ENCODE data around the gene FOCAD. TPM values are rescaled to one million over a fixed set of nuclear protein-coding genes. Genes with fewer than 3 reads are reported as not detected.

FOCAD gene
- total RNA-seq, 1 experiment from 2014 or later: 40.7 TPM

GRCh38 chr9:21043841-21044240, 359.8 kb downstream of the FOCAD start:
- intact Hi-C loops (cut with micrococcal nuclease): no loop called here
- no peak overlapping the region for H3K9ac ChIP-seq (ENCODE audit: low read length)
- H3K9me3 ChIP-seq (ENCODE audit: control insufficient read depth in 1 of 2, insufficient read depth in 1 of 2, low read depth in 1 of 2, low read length in 2 of 2): no peaks in the 10 kb centered on the region
- no peaks in the 10 kb centered on the region for H3K27me3 ChIP-seq (ENCODE audit: insufficient read depth, low read length)
- TF ChIP-seq CBX3 (IDR thresholded peaks at IDR 0.05; ENCODE audit: low read depth) (no peak), REST (IDR thresholded peaks at IDR 0.05; ENCODE audit: low read depth) (no peak), SIN3A (IDR thresholded peaks at IDR 0.05; ENCODE audit: low read depth) (no peak), JUND (IDR thresholded peaks at IDR 0.05) (no peak), TCF7L2 (IDR thresholded peaks at IDR 0.05; ENCODE audit: borderline replicate concordance, extremely low read depth, insufficient read depth, insufficient read length) (no peak), POLR2AphosphoS5 (IDR thresholded peaks at IDR 0.05; ENCODE audit: low read depth, low read length) (no peak)
- no peaks in the 10 kb centered on the region for H4K20me1 ChIP-seq (ENCODE audit: insufficient read depth)
- H3K4me3 ChIP-seq (replicated peaks in 1 of 2; ENCODE audit: low read depth in 1 of 2, low read length in 2 of 2): no peak overlapping the region
- H3K36me3 ChIP-seq (ENCODE audit: control insufficient read depth in 1 of 2, insufficient read depth in 2 of 2, low read length in 2 of 2): no peaks in the 10 kb centered on the region
- H3K79me2 ChIP-seq (ENCODE audit: insufficient read depth, low read length): no peaks in the 10 kb centered on the region
- ChIA-PET POLR2A (no interaction called here), CTCF (no interaction called here), RAD21 (ENCODE audit: low non-redundant PET in 1 of 2, low total read pairs in 2 of 2, uncharacterized antibody in 2 of 2, unreplicated experiment in 2 of 2) (no interaction called here)
- no peak overlapping the region for H2AFZ ChIP-seq (ENCODE audit: low read depth, low read length, poor library complexity, severe bottlenecking)
- DNase-seq (ENCODE audit: low read depth, low spot score): no peak
- no peaks in the 10 kb centered on the region for H3K4me1 ChIP-seq (ENCODE audit: control insufficient read depth in 1 of 2, insufficient read depth in 2 of 2, low read length in 2 of 2)
- no peak overlapping the region for H3K27ac ChIP-seq (ENCODE audit: low read depth, low read length)
- no TSS peak for BruUV-seq (replicated peaks)
- H3K4me2 ChIP-seq (ENCODE audit: low read length): no peak overlapping the region
- no peaks in the 10 kb centered on the region for H3K9me2 ChIP-seq (ENCODE audit: insufficient read depth)
- no peak for ATAC-seq

MicroRNAs within 50 kb of the gene (microRNA counts, 767-probe panel; counts per million panel counts)
- microRNA hsa-miR-491-3p: not detected
- microRNA hsa-miR-491-5p: not detected

Small RNA genes lying within 50 kb of the gene (microRNA-seq; reads per million reads assigned to microRNA genes)
- 21.8 reads per million, percentile 43 among the genes with 10 or more reads in this experiment for gene MIR491 (ENCODE audit: borderline number of aligned reads)

Other genes starting within 250 kb of the FOCAD start
- gene MLLT3, start 61.8 kb upstream of the FOCAD start, total RNA-seq (2021; ENCODE audit: unreplicated experiment): 4.3 TPM

Data from HCT116 (cell line).